HG02588 (cell line): ENCODE data around the gene CANX.

Source experiments
- ATAC-seq: cut with Tn5 transposase; IDR thresholded peaks from one replicate; pipeline ENCODE4 v1.9.1; 2021; ENCODE audit warnings: mild to moderate bottlenecking, moderate library complexity; ENCODE audit not compliant: unreplicated experiment

CANX gene

DNA sequence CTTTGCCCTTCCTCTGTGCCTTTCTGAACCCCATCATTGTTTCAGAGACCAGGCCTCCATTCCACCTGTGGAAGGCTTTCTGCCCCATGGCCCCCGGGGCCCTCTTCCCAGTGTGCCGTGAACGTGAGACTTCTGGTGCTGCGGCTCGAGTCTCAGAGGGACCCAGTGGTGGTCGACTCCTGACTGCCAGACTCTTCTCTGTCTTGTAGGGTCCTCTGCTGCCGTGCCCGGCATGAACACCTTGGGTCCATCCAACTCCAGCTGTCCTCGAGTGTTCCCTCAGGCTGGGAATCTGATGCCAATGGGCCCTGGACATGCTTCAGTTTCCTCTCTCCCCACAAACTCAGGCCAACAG lies 74.9 kb downstream of the CANX start:
- no peak for ATAC-seq

DNA sequence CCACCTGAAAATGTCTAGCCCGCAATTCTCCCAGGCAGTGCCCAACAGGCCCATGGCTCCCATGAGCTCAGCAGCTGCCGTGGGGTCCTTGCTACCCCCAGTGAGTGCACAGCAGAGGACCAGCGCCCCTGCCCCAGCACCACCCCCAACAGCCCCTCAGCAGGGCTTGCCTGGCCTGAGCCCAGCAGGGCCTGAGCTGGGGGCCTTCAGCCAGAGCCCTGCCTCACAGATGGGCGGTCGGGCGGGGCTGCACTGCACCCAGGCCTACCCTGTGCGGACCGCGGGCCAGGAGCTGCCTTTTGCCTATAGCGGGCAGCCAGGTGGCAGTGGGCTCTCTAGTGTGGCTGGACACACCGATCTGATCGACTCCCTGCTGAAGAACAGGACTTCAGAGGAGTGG lies 75.7 kb downstream of the CANX start:
- ATAC-seq, result no peak

DNA sequence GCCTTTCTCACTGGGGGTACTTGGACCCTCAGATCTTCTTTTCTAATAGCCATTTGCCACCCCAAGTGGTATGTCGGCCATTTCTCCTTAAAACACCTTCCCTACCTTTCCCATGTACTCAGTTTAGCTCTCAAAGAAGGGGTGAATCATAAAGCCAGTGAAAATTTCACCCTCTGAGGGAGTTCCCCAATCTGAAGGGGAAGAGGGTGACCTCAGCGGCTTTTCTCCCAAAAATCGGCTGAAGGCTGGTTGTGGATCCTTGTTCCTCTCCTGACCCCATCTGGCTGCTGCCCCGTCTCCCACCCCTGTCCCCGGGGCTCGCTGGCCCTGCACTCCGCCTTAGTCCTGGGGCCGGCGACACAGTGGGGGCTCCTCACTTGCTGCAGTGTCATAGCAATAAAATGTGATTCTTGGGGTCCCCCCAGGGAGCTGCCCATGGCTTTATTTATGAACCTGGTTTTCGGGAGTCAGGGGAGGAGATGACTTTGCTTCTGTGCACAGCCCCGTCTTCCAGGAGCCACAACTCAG lies 77.7 kb downstream of the CANX start:
- no peak for ATAC-seq

DNA sequence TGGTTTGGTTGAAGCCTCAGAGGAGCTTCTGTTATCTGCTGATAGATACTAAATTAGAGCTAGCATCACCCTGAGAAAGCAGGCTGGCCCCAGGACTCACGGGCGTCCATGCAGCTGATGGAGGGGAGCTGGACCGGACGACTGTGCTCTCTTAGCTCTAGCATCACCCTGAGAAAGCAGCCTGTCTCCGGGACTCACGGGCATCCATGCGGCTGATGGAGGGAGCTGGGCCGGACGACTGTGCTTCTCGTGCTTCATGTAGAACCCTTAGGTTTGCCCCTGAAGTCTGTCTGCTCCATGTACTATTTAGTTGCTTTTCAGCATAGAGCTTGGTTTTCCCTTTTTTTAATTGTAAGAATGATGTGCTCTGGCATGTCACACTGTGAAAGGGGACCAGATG lies 78.7 kb downstream of the CANX start:
- no peak for ATAC-seq

DNA sequence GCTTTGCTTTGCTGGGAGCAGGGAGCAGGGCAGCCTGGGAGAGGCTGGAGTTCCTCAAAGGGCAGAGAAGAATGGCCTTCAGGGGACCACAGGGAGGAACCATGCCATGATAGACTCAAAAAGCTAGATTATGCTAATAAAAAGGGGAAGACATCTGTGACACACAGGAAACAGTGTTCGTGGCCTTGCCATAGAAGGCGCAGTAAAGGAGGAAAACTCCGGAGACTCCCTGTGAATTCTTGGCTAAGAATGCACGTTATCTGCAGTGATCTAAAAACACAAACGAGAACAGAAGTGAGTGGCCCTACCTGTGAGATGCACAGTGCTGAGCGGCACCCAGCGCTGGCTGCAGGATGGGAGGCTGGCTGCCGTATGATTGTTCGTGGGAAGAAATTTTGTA lies 79.1 kb downstream of the CANX start:
- no peak for ATAC-seq

DNA sequence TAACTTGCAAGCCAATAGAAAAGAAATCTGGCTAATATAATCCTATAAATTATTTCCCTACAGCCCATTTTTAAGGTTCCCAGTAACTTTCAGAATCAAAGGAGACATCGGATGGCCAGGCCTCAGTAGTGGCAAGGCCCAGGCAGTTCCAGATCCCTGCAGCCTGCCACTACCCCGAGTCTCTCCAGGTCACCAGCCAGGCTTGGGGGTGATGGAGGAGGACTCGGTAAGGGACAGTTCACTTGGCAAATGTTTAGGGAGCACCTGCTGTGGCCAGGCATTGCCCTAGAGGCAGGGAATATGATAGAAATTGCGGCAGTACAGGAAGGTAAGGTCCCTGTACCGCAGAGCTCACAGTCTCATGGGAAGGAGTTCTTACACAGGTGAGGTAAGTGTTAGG lies 79.8 kb downstream of the CANX start:
- no peak for ATAC-seq

DNA sequence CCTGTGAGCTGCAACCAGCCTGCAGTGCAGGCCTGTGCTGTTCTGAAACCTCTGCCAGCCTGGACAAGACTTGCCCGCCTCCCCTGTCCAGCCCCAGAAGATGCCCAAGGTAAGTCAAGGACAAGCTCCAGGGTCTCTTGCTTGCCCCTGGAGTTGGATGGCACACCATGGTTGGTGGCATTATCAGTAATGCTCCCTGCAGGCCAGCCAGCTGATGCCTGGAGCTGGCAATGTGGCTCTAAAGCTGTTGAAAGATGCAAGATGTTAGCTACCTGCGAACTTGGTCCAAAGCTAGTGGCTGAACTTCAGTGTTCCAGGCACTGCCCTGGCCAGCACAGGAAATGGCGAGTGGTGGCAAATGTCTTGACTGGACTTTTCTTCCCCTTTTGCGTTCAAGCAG lies 81.1 kb downstream of the CANX start:
- ATAC-seq, result no peak

DNA sequence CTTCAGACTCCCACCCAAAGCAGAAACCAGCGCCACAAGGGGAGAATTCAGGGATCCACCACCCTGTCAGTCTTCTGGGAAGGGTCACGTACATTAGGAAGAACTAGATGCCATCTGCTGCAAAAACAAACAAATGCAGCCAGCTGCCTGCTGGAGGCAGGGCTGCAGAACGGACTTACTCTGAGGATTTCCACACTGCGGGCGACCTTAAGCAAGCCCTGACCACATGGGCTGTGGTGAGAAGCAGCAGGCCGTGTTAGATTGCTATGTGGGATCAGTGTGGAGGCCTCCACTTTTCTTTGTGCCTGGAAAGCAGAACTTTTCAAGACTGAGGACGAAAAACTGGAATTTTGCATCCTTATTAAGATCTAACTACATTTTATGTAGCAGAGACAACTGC lies 81.6 kb downstream of the CANX start:
- no peak for ATAC-seq
